Neutrophil (primary cell): Measurements from ENCODE around the gene INHBB.
A peak's percentile ranks its signal among the peaks of the same experiment; 100 is the strongest.

Experiments used
- H3K27ac ChIP-seq: fragments of 200-600 bp; sonication (generic); 2 replicates; pipeline ENCODE4 v1.5.1; 2016; ENCODE audit warnings: mild to moderate bottlenecking, moderate library complexity
- H3K27me3 ChIP-seq: fragments of 200-600 bp; sonication (generic); 2 replicates; pipeline ENCODE4 v1.6.0; 2016; ENCODE audit warnings: mild to moderate bottlenecking
- H3K36me3 ChIP-seq: fragments of 200-600 bp; sonication (generic); 2 replicates; pipeline ENCODE4 v1.5.1; 2017
- H3K4me1 ChIP-seq, 2 experiments: fragments of 200-600 bp in 1 of 2; sonication (generic) in 1 of 2; 1 replicate in 1 of 2; 2 replicates in 1 of 2; pipeline versions ENCODE4 v1.5.1 to v1.6.1; 2013 to 2016; ENCODE audit warnings: low read depth in 1 of 2, low read length in 1 of 2, mild to moderate bottlenecking in 1 of 2, moderate library complexity in 1 of 2; ENCODE audit not compliant: control insufficient read depth in 1 of 2, insufficient read depth in 1 of 2
- H3K4me3 ChIP-seq, 2 experiments: fragments of 200-600 bp in 1 of 2; sonication (generic) in 1 of 2; 1 replicate in 1 of 2; 2 replicates in 1 of 2; pipeline ENCODE4 v1.5.1; 2013 to 2016; ENCODE audit warnings: low read depth in 1 of 2, low read length in 1 of 2, mild to moderate bottlenecking in 1 of 2, moderate library complexity in 1 of 2
- H3K9me3 ChIP-seq: fragments of 200-600 bp; sonication (generic); 2 replicates; pipeline ENCODE4 v1.5.1; 2016
- CTCF ChIP-seq: fragments of 200-600 bp; sonication (generic); IDR thresholded peaks from 2 replicates; pipeline ENCODE4 v1.5.1; 2016; ENCODE audit warnings: antibody characterized with exemption

Gene INHBB

DNA sequence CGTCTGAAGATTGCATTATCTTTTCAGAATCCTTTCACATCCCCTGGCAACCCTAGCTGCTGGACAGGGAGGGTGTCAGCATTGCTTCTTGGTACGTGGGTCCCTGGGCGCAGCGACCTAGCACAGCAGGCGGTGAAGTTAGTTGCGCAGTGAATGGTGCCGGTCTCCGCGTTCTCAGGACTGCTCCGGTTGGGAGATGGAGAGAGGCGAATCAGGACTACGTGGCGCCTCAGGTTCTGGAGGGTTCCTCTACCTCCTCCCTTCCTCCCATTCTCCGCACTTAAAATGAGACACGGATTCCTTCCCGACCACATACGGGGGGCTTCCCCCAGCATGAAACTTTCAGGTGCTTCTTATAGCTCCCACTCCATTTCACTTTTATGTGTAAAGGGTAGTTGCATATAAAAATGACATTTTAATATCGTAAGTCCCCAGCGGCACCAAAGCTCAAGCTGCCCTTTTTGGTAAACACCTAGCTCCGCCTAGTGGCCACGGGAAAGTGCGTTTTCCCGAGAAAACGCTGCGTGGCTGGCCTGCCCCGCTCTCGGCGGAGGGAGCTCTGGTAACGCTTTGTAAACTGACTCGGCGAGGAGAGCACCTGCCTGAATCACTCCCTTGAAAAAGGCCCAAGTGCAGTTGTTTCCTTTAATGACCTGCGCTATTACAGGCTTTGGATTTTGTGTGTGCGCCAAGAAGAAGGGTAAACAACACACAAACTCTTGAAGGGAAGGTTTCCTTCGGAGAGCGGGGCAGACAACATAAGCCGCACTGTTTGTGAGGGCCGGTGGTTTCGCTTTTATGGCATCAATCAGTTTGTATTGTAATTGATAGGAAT lies 32.9 kb upstream of the INHBB start:
- H3K27ac ChIP-seq, result peak overlapping the region; percentile 29
- peaks cover 24 to 30% of the 10 kb centered on the region in 2 experiments for H3K4me1 ChIP-seq
- no peaks in the 10 kb centered on the region for H3K27me3 ChIP-seq
- TF ChIP-seq CTCF, result peak; percentile 75
- no peaks in the 10 kb centered on the region for H3K36me3 ChIP-seq
- peak overlapping the region; percentile 44 to 53 for H3K4me3 ChIP-seq
- H3K9me3 ChIP-seq, result no peaks in the 10 kb centered on the region

- H3K9me3 ChIP-seq, result no peaks in the 10 kb centered on the region
- H3K4me3 ChIP-seq, result peak overlapping the region; percentile 44 to 53
- no peaks in the 10 kb centered on the region for H3K36me3 ChIP-seq
- no peak for TF ChIP-seq CTCF
- no peaks in the 10 kb centered on the region for H3K27me3 ChIP-seq
- no peak overlapping the region for H3K27ac ChIP-seq
- peaks cover 33 to 38% of the 10 kb centered on the region in 2 experiments for H3K4me1 ChIP-seq
Observed at GRCh38 chr2:120313695-120314615, 32.0 kb upstream of the INHBB start.

GRCh38 chr2:120314690-120315366 lies 31.1 kb upstream of the INHBB start:
- Histone ChIP-seq H3K27ac (no peak overlapping the region), H3K27me3 (no peaks in the 10 kb centered on the region), H3K4me3 (no peak overlapping the region)

DNA sequence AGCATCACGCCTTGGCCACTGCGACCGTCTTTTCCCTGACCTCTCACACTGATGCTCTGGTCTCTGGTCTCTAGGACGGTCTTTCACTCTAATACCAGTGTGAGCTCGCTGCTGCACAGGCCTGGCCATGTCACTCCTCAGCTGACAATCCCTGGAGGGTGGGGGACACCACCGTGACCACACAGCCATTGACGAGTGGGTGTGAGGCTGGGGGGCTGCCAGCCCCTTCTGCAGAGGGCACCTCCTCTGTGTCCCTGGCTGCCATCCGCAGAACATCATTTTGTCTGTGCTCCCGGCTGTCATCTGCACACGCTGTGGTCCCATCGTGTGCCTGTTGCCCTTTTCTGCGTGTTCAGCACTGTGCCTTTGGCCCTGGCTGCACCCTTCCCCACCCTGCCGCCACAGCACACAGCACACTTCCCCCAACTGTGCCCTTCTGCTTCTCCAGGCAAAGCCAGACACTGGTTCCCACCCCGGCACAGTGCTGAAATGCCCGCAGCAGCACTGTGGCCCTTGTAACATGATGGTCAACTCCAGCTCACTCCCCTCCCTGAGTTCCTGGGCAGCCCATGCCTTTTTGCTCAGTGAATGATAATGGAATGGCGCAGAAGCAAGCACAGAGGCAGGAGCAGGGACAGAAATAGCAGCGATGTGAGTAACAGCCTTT lies 30.4 kb upstream of the INHBB start:
- Histone ChIP-seq H3K4me3 (no peak overlapping the region), H3K4me1 (peaks cover 48 to 54% of the 10 kb centered on the region in 2 experiments), H3K27me3 (no peaks in the 10 kb centered on the region), H3K27ac (no peak overlapping the region), H3K9me3 (no peaks in the 10 kb centered on the region), H3K36me3 (no peaks in the 10 kb centered on the region)
- TF ChIP-seq CTCF, result no peak

More at GRCh38 chr2:120314690-120315366, 31.1 kb upstream of the INHBB start:
- TF ChIP-seq CTCF, result no peak
- Histone ChIP-seq H3K9me3 (no peaks in the 10 kb centered on the region), H3K36me3 (no peaks in the 10 kb centered on the region), H3K4me1 (peaks cover 42 to 47% of the 10 kb centered on the region in 2 experiments)

DNA sequence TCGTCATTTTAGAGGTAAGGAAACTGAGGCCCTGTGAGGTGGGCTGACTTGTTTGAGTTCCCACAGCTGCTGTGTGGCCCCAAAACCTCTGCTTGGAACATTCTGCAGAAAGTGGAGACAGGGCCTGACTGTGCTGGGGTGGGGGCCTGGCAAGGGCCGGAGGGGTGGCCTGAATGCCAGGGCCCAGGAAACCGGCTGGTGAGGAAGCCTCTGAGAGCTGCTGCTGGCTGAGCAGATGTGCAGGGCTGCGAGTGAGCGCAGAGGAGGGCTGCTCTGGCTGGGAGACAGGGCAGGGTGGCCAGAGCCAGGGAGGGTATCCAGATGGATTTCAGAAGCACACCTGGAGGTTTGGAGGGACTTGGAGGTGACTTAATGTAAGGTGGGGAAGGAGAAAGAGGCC lies 29.9 kb upstream of the INHBB start:
- Histone ChIP-seq H3K4me3 (no peak overlapping the region), H3K9me3 (no peaks in the 10 kb centered on the region), H3K27me3 (no peaks in the 10 kb centered on the region), H3K4me1 (peaks cover 51 to 59% of the 10 kb centered on the region in 2 experiments), H3K36me3 (no peaks in the 10 kb centered on the region), H3K27ac (no peak overlapping the region)
- no peak for TF ChIP-seq CTCF
